Nucleus accumbens (tissue), 56 donors: Measurements from ENCODE around the gene LIPF.
"Not testable (repeated sequence)": the region's sequence is repeated elsewhere in the genome, so short reads cannot be mapped to it uniquely, and the experiment has no call there.

Source experiments
- DNase-seq, 56 donors: peaks; one replicate each; lab custom pipeline; 2025; lab: John Stamatoyannopoulos, UW

The LIPF gene, protein sequence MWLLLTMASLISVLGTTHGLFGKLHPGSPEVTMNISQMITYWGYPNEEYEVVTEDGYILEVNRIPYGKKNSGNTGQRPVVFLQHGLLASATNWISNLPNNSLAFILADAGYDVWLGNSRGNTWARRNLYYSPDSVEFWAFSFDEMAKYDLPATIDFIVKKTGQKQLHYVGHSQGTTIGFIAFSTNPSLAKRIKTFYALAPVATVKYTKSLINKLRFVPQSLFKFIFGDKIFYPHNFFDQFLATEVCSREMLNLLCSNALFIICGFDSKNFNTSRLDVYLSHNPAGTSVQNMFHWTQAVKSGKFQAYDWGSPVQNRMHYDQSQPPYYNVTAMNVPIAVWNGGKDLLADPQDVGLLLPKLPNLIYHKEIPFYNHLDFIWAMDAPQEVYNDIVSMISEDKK

GRCh38 chr10:88664142-88664541 lies at the start of gene LIPF:
Gene LIPF (plus strand): TSS chr10:88664442. CDS start chr10:88667298, 2,856 bp downstream.
- no peak for DNase-seq

- DNase-seq, result peak in 7 of 56 donors; percentile 1 to 12 (median 1)
Observed at GRCh38 chr10:88616250-88616977, 47.8 kb upstream of the LIPF start.

DNA sequence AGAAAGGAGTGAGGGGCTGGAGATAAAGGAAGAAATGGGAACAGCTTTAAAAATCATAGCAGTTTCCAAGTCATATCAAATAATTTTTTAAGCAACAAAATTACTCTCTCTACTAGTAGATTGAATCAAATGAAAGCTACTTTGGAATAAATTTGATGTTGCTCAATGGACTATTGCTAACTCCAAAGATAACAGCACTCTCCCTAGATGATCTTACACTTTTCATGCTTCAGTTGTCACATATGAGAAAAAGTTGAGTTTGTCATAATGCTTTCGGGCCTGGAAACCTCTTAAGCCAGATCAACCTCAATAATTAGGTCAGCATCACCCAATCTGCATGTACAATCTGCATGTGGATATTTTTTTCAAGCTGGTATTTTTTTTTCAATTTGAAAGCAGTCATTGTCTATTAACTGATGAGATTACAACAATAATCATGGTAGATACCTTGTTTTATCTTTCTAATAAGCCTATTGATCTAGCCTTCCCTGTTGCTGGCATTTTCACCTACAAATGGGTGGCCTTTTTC lies 46.4 kb upstream of the LIPF start:
- no peak for DNase-seq

GRCh38 chr10:88618496-88618895 lies 45.7 kb upstream of the LIPF start:
- no peak for DNase-seq

DNA sequence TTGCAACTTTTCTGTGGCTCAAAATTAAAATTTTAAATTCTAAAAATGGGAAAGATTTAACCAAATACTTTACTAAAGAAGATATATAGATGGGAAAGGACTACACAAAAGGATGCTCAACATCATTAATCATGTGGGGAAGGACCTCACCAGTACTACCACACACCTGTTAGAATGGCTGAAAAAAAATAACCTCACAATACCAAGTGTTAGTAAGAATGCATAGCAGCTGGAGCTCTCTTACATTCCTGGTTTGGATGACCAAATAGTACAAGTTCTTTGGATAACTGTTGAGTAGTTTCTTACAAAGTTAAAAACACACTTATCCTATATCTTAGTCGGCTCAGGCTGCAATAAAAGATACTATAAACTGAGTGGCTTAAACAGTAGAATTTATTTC lies 43.8 kb upstream of the LIPF start:
- DNase-seq, result no peak

DNA sequence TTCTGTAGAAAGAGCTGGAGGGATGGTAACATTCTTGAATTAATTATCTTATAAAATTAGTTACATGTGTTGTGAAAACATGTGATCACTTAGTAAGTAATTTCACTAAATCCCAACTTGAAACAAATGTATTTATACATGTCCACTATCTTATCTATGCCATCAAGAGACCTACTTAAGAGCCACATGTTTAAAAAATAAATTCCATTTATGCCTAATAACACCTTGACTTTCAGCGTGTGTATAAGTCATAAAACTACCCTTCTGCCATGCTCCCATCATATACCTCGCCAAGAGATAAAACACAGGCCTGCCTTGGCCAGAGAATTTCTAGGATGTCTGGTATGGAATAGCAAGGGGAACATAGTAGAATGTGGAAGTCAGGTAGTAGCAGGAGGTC lies 40.4 kb upstream of the LIPF start:
- no peak for DNase-seq

- DNase-seq, result no peak
Observed at GRCh38 chr10:88624840-88625239, 39.4 kb upstream of the LIPF start.

DNA sequence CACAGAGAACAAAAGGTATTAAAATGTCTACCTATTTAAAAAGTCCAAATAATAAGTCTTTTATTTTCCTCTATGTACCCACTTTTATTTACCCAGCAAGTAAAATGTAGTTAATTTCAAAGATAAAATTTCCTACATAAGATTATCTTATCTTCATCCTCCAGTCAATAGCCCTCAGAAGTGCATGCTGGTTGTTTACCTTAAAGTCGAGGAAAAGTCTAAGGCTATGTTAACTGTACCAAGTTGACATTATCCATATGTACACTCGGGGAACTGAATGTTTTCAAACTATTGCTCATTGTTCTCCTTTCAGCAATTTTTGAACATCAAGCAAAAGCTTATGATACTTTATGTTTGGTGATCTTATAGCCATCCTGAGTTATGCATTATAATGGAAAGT lies 24.1 kb upstream of the LIPF start:
- DNase-seq, result no peak

DNA sequence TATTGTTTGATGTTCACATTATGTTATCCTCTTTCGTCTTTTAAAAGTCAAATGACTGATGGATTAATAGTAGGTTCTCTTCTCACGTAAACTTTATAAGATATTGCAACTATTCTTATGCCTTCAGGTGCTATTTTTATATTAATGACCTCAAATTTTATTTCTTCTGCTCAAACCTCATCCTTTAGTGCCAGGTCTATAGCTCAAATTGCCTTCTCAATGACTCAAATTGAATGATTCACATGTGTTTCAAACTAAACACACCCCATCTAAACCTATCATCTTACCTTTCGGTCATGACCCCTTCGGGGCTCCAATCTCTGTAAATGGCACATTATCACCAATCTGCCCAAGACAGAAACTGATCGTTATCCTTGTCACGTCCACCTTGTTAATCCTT lies 22.0 kb upstream of the LIPF start:
- DNase-seq, result no peak

DNA sequence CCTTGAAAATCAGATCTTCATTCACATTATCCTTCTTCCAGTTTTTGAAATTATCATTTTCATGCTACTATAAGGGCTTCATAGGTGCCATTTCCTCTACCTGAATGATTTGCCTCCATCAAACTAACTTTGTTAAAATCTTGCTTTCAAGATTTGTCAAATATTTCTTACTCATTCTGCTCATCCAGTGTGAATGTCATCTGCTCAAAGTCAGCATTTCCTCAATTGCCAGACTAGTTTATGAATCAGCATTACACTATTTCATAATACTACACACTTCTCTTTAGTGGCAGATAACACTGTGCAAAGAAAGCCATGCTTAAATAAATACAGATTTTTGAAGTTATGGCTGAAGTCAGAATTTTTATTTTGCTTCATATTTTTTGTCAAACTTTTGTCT lies 21.3 kb upstream of the LIPF start:
- no peak for DNase-seq

DNA sequence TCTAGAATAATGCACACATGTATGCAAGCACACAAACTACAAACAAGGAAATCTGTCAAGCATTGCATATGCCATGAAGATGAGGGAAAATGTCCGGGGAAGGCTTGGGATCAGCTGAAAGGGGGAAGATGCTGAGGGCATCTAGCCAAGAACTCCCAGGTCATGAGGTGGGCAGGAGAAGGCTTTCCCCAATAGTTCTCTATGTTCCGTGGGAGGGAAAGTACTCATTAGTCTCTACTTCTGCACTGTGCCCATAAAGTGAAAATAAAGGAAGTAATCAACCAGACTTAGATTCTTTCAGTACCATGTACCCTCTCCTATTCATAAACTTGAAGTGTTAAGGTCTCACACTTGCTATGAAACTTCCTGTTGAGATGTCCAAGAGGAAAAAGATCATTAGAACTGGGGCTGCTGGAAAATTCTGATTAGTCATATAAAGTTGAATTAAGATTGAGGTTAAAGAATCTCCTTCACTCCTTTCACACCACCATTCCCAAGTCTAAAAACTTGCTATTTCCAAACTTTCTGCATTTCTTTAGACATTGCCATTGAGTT lies 17.1 kb upstream of the LIPF start:
- no peak for DNase-seq

- no peak for DNase-seq
Observed at GRCh38 chr10:88651101-88651551, 13.1 kb upstream of the LIPF start.

DNA sequence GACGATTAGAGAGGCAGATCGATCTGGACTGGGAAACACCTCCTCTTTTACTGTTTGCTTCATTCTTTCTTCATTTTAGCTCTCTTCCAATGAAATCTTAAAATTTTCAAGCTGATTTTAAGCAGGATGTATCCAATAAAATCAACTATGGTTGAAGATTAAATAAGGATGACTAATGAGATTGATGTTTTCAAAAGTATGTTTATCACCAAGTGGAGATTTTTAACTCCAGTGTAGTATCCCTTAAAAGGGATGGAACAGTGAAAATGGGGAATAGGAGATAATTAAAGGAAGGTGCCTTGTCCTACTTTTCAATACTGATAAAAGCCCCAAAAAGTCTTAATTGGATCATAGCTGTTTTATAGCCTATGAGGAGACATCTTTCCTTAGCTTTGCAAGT lies 11.6 kb upstream of the LIPF start:
- no peak for DNase-seq

GRCh38 chr10:88657901-88658300 lies 6.3 kb upstream of the LIPF start:
- DNase-seq, result no peak

GRCh38 chr10:88659725-88660597 lies 4.3 kb upstream of the LIPF start:
- DNase-seq, result no peak

- DNase-seq, result no peak
Observed at GRCh38 chr10:88660598-88660884, 3.7 kb upstream of the LIPF start.

DNA sequence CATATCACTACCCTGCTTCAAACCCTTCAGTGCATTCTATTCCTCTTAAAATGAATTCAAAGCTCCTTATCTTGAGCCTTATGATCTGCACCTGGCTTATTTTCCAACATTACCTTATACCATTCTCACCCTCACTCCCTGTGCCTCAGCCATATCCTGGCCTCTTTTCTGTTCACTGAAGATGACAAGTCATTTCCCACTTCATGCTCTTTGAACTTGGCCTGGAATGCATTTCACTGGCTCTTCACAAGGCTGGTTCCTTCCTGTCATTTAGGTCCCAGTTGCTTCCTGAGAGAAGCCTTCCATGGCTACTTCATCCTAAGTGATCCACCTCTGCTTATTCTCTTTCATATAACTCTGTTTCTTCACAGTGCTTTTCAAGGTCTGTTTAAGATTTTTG lies 3.2 kb upstream of the LIPF start:
- DNase-seq, result no peak

- DNase-seq, result no peak
Observed at GRCh38 chr10:88661577-88661976, 2.7 kb upstream of the LIPF start.

DNA sequence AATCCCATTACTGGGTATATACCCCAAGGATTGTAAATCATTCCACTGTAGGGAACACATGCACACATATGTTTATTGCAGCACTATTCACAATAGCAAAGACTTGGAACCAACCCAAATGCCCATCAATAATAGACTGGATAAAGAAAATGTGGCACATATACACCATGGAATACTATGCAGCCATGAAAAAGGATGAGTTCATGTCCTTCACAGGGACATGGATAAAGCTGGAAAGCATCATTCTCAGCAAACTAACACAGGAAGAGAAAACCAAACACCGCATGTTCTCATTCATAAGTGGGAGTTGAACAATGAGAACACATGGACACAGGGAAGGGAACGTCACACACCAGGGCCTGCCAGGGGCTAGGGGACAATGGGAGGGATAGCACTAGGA lies 1.1 kb upstream of the LIPF start:
- DNase-seq, result not testable (repeated sequence)

DNA sequence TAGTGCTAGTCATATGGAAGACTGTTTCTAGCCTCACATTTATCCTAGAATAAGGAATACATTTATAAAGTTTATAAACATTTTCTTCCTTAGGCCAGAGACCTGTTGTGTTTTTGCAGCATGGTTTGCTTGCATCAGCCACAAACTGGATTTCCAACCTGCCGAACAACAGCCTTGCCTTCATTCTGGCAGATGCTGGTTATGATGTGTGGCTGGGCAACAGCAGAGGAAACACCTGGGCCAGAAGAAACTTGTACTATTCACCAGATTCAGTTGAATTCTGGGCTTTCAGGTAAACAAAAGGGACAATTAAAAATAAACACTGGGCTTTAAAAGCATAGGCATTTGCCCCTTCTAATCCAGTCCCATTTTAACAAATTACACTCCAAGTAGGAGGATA lies 4.2 kb downstream of the LIPF start:
- DNase-seq, result no peak

DNA sequence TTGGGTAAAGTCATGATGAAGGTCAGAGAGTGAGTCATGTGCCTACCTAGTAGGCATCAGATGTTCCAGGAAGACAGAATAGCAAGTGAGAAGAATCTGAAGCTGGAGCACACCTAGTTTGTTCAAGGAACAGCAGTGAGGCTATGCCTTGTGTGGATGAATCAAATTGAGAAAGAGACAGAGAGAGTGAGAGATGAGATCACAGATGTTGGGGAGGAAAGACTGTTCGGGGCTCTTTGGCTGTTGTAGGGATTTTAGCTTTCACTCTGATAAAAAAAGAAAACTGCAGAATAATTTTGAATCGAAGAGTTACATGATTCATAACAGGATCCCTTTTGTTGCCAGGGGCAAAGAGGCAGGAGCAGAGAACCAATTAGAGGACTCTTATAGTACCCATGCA lies 6.3 kb downstream of the LIPF start:
- DNase-seq, result no peak
